Tongue (tissue), 2 donors: ENCODE measurements around the gene ZNF398. TPM values are rescaled to one million over a fixed set of nuclear protein-coding genes. Genes with fewer than 3 reads are reported as not detected.
"Not testable (repeated sequence)": the region's sequence is repeated elsewhere in the genome, so short reads cannot be mapped to it uniquely, and the experiment has no call there.

Experiments used
- DNase-seq: peaks from one replicate; pipeline ENCODE4 v3.0.0-alpha.2; 2015
- total RNA-seq: library from RNA; depleted of rRNA; stranded (reverse); fragments of >200 nt; gene quantifications from one replicate; pipeline ENCODE4 v1.2.3, GENCODE V29; 2014

The ZNF398 gene
- total RNA-seq, 1 donor from 2014 or later = 17.5 TPM

DNA sequence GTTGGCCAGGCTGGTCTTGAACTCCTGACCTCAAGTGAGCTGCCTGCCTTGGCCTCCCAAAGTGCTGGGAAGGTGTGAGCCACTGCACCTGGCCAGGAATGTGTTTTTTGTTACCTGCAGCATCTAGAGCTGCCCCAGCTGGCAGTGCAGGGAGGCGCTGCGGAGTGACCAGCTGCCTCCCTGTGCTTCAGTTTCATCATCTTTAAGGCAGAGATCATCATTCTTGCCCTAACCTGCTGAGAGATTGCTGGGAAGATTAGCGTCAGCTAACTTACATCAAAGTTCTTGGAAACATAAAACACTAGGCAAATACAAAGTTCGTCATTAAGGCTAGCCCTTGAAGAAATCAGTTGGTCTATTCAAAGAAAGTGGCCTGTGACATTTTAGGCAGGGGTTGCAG, 50.4 kb downstream of the ZNF398 start:
- no peak for DNase-seq

DNA sequence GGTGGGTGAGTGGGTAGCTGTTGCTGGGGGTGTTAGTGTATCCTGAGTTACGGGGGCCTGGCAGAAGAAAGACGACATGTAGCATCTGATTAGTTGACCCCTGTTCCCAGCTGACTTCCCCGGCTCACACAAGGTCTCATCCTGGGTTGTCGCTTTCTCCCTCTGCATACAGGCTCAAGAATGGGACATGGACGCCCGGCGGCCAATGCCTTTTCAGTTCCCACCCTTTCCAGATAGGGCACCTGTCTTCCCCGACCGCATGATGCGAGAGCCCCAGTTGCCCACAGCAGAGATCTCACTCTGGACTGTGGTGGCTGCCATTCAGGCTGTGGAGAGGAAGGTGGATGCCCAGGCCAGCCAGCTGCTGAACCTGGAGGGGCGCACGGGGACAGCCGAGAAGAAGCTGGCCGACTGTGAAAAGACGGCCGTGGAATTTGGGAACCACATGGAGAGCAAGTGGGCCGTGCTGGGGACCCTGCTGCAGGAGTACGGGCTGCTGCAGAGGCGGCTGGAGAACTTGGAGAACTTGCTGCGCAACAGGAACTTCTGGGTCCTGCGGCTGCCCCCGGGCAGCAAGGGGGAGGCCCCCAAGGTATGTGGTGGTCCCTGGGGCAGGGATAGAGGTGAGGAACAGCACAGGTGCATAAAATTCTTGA, 51.0 kb downstream of the ZNF398 start:
- no peak for DNase-seq

- no peak for DNase-seq
Measured at GRCh38 chr7:149199234-149199995, 52.2 kb downstream of the ZNF398 start.

DNA sequence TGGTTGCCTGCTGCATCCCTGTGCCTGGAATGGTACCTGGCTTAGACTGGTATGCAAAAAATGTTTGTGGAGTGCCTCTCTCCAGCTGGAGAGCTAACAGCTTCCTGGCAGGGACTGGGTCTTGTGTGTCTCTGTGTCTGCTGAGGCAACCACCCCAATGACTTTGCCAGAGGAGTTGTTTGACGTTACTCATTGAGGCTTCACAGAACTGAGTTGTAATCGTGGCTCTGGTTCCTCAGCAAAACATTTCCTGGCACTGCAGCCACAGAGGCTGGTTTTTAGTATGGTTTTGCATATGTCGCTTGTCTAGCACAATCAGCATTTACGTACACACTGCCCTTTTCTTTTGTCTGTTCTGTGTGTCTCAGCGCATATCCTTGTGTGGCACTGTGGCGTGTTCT, 55.6 kb downstream of the ZNF398 start:
- DNase-seq = no peak

DNA sequence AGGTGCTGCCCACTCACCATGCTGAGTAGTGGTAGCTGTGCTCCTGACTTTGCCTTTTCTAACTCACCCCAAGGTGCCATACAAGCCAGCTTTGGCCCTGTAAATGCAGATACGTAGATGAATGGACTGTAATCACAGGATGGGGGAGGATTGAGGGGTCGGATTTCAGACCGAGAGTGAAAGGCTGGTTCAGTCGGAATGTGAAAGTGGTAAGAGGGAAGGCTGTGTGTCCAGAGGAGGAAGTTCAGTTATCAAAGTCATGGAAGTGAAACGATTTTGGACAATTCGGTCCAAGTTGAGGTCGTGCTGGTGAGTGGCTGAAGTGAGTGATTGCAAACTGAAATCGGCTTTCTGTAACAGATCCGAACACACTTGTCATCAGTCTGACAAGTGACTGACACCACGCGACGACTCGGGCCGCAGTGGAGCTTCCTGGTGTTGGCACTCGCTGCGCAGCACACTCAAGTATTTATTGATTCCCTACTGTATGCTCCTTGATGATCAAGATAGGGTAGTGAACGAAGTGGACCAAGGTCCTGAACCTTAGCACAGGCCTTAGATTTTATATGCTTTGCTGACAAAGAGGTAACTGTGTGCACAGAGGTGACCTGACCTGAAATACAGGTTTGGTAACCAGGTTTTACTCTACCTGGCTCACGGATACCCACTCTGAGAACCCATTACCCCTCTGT, 58.6 kb downstream of the ZNF398 start:
- peak; percentile 9 for DNase-seq

DNA sequence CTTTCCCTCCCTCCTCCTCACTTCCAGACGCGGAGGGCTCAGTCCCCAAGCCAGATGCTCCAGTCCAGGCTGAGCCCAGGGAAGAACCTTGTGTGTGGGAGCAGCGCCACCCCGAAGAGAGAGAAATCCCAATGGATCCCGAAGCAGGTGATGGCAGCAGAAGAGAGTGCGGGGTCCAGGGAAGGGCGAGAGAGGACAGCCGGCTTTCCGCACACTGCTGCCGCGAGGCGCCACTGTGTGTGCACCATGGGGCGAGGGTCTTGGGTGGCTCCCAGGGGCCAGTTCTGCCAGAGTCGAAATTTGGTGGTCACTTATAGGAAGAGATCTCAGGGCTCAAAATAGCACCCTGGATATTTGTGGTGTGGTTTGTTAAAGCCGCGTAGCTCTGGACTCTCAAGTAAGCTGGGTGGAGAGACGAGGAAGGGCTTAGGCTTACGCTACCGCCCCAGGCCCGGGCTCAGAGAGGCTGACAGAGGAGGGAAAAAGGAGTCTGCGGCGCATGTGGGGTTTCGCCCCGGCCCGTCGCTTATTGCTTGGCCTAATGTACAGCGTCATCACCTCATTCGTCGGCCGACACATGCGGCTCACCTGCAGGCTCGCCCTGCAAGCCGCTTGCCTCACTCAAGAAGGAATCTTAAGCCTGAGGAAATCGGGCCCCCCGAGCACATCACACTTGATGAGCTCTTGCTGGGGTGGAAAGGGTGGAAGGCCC, 60.2 kb downstream of the ZNF398 start:
- DNase-seq = no peak

GRCh38 chr7:149209518-149210269, 62.4 kb downstream of the ZNF398 start:
- peak; percentile 24 for DNase-seq

DNA sequence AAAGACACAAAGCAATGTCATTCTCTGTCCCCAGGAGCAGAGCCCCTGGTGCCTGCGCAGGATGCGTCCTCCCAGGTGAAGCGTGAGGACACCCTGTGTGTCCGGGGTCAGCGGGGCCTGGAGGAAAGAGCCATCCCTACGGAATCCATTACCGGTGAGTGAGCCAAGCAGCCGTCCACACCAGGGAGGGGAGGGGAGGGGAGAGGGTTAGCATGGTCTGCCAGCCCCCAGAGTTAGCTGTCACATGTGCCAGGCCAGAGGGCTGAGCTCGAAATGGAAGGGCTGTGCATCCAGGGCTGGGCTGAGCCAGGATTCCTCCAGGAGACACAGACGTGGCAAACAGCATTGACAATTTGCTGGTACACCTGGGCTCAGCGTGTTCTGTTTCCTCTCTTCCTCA, 63.3 kb downstream of the ZNF398 start:
- DNase-seq = no peak

- no peak for DNase-seq
Measured at GRCh38 chr7:149214020-149214720, 66.9 kb downstream of the ZNF398 start.

- DNase-seq = no peak
Measured at GRCh38 chr7:149216402-149216801, 69.1 kb downstream of the ZNF398 start.

GRCh38 chr7:149217570-149217969, 70.3 kb downstream of the ZNF398 start:
- no peak for DNase-seq

DNA sequence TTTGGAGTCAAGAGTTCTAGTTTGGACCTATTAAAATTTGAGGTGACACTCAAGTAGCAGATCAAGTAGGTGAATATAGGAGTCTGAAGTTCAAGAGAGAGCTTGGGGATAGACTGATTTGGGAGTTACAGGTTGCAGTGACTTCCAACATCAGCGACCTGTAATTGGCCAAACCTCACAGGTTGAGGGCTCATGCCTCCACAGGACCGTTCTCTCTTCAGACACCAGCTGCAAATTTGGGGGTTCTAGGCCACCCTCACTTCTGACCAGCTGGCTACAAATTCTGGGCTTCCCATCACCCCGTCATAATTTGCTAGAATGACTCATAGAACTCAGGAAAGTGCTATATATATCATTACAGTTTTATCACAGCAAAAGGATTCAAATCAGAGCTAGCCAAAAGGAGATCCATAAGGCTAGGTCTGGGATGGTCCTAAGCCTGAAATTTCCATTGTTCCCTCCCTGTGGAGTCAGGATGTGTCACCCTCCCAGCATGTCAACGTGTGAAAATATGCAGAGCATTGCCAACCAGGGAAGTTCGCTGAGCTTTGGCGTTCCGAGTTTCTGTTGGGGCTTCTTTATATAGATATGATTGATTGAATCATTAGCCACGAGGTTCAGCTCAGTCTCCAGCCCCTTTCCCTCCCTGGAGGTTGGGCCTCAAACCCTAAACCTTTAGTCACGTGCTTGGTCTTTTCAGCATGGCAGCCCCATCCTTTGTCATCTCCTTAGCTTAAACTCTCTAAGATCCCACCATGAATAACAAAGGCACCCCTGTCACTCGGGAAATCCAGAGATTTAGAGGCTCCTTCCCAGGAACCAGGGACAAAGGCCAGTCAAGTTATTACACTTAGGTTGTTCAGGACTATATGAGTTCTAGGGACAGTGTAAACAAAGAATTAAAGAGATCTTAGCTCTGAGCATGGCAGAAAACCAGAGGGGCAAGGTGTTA, 71.5 kb downstream of the ZNF398 start:
- no peak for DNase-seq

DNA sequence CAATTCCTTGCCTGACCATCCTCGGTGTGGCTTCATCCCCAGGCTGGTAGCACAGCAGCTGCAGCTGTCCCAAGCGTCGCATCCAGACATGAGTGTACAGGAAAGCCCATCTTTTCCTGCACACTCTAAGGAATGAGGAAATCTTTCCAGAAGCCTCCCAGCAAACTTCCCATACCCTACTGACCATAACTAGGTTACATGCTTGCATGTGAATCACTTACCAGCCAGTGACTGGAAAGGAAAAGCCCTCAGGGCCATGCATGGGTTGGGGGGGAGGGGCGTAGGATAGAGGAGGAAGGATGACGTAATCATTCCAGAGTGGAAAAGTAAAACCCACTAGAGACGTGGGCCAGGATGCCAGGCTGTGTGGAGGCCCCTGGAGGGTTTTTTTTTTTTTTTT, 73.3 kb downstream of the ZNF398 start:
- no peak for DNase-seq

GRCh38 chr7:149223176-149223575, 75.9 kb downstream of the ZNF398 start:
- DNase-seq = no peak

DNA sequence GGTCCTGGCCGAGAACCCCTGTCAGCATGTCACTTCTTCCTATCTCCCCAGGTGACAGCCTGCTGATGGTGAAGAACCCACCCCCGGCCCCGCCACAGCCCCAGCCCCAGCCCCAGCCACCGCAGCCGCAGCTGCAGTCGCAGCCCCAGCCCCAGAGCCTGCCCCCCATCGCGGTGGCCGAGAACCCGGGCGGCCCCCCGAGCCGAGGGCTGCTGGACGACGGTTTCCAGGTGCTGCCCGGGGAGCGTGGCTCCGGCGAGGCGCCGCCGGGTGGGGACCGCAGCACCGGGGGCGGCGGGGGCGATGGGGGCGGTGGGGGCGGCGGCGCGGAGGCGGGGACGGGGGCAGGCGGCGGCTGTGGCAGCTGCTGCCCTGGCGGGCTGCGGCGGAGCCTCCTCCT, 76.5 kb downstream of the ZNF398 start:
- DNase-seq = no peak

DNA sequence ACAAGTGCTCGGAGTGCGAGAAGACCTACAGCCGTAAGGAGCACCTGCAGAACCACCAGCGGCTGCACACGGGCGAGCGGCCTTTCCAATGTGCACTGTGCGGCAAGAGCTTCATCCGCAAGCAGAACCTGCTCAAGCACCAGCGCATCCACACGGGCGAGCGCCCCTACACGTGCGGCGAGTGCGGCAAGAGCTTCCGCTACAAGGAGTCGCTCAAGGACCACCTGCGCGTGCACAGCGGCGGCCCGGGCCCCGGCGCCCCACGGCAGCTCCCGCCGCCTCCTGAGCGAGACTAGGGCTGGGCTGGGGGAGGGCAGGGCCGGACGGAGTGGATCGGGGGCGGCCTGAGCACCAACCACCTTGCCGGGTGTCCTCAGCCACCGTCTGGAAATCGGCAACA, 77.1 kb downstream of the ZNF398 start:
- DNase-seq = no peak

GRCh38 chr7:149225106-149225505, 77.9 kb downstream of the ZNF398 start:
- no peak for DNase-seq

- no peak for DNase-seq
Measured at GRCh38 chr7:149225656-149226055, 78.4 kb downstream of the ZNF398 start.

GRCh38 chr7:149226366-149226765, 79.1 kb downstream of the ZNF398 start:
- DNase-seq = not testable (repeated sequence)

DNA sequence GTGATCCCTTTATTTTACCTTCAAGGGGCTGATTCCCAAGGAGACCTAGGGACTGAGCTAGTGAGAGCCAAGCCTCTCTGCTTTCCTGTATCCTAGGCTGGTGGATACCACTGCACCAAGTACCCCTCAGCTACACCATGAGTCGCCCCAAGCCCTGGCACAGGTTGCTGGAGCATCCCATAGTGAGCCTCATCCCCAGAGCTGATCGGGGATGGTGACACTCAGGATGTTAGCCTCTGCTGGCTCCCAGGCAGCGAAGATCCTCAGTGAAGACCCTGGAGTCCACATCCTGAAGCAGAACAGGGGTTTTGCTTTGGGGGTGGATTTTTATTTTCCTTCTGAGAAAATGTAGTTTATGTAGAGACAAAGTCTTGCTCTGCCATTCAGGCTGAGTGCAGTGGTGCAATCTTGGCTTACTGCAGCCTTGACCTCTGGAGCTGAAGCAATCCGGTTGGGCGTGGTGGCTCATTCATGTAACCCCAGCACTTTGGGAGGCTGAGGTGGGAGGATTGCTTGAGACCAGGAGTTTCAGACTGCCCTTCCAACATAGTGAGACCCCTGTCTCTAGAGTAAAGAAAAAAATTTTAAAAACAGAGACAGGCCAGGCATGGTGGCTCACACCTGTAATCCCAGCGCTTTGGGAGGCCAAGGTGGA, 79.7 kb downstream of the ZNF398 start:
- DNase-seq = no peak
